Measurements from ENCODE around the gene SLC15A1.

DNA sequence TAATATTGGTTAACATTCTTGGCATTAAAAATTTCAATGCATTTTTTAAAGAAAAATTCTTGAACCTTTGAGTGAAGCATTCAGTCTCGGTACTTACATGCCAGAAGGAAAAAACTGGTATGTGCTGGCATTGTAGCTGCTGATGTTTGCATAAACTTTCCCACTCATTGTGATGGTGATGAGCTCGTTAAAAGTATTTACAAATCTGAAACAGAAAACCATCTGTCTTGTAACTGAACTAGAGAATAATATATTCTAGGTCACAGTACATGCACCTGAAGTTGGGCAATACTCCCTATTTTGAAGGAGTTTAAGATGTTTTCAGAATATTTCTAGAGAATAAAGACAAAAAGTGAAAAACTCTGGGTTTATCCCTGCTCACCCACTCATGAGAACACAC is 64.1 kb downstream of the SLC15A1 start:
- TF ChIP-seq, protein P1, sequence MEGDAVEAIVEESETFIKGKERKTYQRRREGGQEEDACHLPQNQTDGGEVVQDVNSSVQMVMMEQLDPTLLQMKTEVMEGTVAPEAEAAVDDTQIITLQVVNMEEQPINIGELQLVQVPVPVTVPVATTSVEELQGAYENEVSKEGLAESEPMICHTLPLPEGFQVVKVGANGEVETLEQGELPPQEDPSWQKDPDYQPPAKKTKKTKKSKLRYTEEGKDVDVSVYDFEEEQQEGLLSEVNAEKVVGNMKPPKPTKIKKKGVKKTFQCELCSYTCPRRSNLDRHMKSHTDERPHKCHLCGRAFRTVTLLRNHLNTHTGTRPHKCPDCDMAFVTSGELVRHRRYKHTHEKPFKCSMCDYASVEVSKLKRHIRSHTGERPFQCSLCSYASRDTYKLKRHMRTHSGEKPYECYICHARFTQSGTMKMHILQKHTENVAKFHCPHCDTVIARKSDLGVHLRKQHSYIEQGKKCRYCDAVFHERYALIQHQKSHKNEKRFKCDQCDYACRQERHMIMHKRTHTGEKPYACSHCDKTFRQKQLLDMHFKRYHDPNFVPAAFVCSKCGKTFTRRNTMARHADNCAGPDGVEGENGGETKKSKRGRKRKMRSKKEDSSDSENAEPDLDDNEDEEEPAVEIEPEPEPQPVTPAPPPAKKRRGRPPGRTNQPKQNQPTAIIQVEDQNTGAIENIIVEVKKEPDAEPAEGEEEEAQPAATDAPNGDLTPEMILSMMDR (IDR thresholded peaks at IDR 0.05): no peak
- no peak for TF ChIP-seq POLR2A (IDR thresholded peaks at IDR 0.05)

Measured in esophagus squamous epithelium (tissue), 4 donors.